Stimulated activated CD8-positive, alpha-beta memory T cell treated with anti-CD3 and anti-CD28 coated beads, Interleukin-12 subunit alpha, Interleukin-12 subunit beta, amount 100 ng/mL, for 24 hours (primary cell): Measurements from ENCODE around the gene SPPL2B.
"Not testable (repeated sequence)": the region's sequence is repeated elsewhere in the genome, so short reads cannot be mapped to it uniquely, and the experiment has no call there.

Experiments
- DNase-seq: peaks from one replicate; pipeline ENCODE4 v3.0.0-alpha.2; 2020; ENCODE audit errors: extremely low read depth

SPPL2B gene

GRCh38 chr19:2338055-2338615, 9.7 kb downstream of the SPPL2B start:
- DNase-seq, result no peak

- no peak for DNase-seq
Observed at GRCh38 chr19:2338751-2339643, 10.5 kb downstream of the SPPL2B start.

- DNase-seq, result no peak
Observed at GRCh38 chr19:2339644-2340310, 11.3 kb downstream of the SPPL2B start.

- no peak for DNase-seq
Observed at GRCh38 chr19:2340496-2341243, 12.2 kb downstream of the SPPL2B start.

- no peak for DNase-seq
Observed at GRCh38 chr19:2341244-2341751, 12.8 kb downstream of the SPPL2B start.

- no peak for DNase-seq
Observed at GRCh38 chr19:2341982-2342381, 13.5 kb downstream of the SPPL2B start.

- DNase-seq, result no peak
Observed at GRCh38 chr19:2342656-2343288, 14.3 kb downstream of the SPPL2B start.

GRCh38 chr19:2343289-2343982, 15.0 kb downstream of the SPPL2B start:
- no peak for DNase-seq

GRCh38 chr19:2344381-2344870, 15.9 kb downstream of the SPPL2B start:
- no peak for DNase-seq

- DNase-seq, result no peak
Observed at GRCh38 chr19:2345076-2345475, 16.6 kb downstream of the SPPL2B start.

GRCh38 chr19:2345794-2346663, 17.5 kb downstream of the SPPL2B start:
- no peak for DNase-seq

GRCh38 chr19:2349818-2350217, 21.3 kb downstream of the SPPL2B start:
- not testable (repeated sequence) for DNase-seq

- DNase-seq, result no peak
Observed at GRCh38 chr19:2350656-2351055, 22.2 kb downstream of the SPPL2B start.

GRCh38 chr19:2351591-2351990, 23.1 kb downstream of the SPPL2B start:
- DNase-seq, result no peak

GRCh38 chr19:2352121-2352520, 23.6 kb downstream of the SPPL2B start:
- no peak for DNase-seq

- DNase-seq, result no peak
Observed at GRCh38 chr19:2353159-2353886, 24.8 kb downstream of the SPPL2B start.

GRCh38 chr19:2353887-2354592, 25.6 kb downstream of the SPPL2B start:
- DNase-seq, result no peak

- DNase-seq, result no peak
Observed at GRCh38 chr19:2354670-2355069, 26.2 kb downstream of the SPPL2B start.
